GM21723 (cell line): ENCODE data around the gene BAIAP3.

Source experiments
- ATAC-seq: cut with Tn5 transposase; IDR thresholded peaks from one replicate; pipeline ENCODE4 v1.9.1; 2021; ENCODE audit warnings: mild to moderate bottlenecking, moderate library complexity; ENCODE audit not compliant: unreplicated experiment

Gene BAIAP3

GRCh38 chr16:1366060-1366711, 32.7 kb downstream of the BAIAP3 start:
- no peak for ATAC-seq

- no peak for ATAC-seq
Measured at GRCh38 chr16:1366712-1367299, 33.4 kb downstream of the BAIAP3 start.

GRCh38 chr16:1367486-1368174, 34.2 kb downstream of the BAIAP3 start:
- no peak for ATAC-seq

GRCh38 chr16:1371054-1371978, 37.9 kb downstream of the BAIAP3 start:
- ATAC-seq, result no peak

- ATAC-seq, result no peak
Measured at GRCh38 chr16:1372292-1372950, 39.0 kb downstream of the BAIAP3 start.

GRCh38 chr16:1374418-1375297, 41.2 kb downstream of the BAIAP3 start:
- ATAC-seq, result no peak

- ATAC-seq, result no peak
Measured at GRCh38 chr16:1375298-1375640, 41.8 kb downstream of the BAIAP3 start.

GRCh38 chr16:1375741-1376410, 42.4 kb downstream of the BAIAP3 start:
- no peak for ATAC-seq

- no peak for ATAC-seq
Measured at GRCh38 chr16:1377406-1378010, 44.1 kb downstream of the BAIAP3 start.

- ATAC-seq, result no peak
Measured at GRCh38 chr16:1378087-1378803, 44.8 kb downstream of the BAIAP3 start.

- peak; percentile 41 for ATAC-seq
Measured at GRCh38 chr16:1378804-1379303, 45.4 kb downstream of the BAIAP3 start.

GRCh38 chr16:1379304-1380076, 46.0 kb downstream of the BAIAP3 start:
- peak; percentile 52 for ATAC-seq

GRCh38 chr16:1380195-1380594, 46.8 kb downstream of the BAIAP3 start:
- ATAC-seq, result no peak

GRCh38 chr16:1381612-1382406, 48.4 kb downstream of the BAIAP3 start:
- ATAC-seq, result no peak

GRCh38 chr16:1383556-1383955, 50.1 kb downstream of the BAIAP3 start:
- no peak for ATAC-seq

- no peak for ATAC-seq
Measured at GRCh38 chr16:1385232-1385631, 51.8 kb downstream of the BAIAP3 start.
